KOPT-K1 (cell line): ENCODE data around the gene CYTH1.
A peak's percentile ranks its signal among the peaks of the same experiment; 100 is the strongest.

Experiments
- H3K27ac ChIP-seq: fragments of 200-600 bp; sonication (generic); 2 replicates; pipeline ENCODE4 v1.5.1; 2016; ENCODE audit warnings: antibody characterized with exemption, mild to moderate bottlenecking, low read depth, low read length; ENCODE audit not compliant: poor library complexity, severe bottlenecking
- H3K36me3 ChIP-seq: fragments of 200-600 bp; sonication (generic); 2 replicates; pipeline ENCODE4 v1.5.1; 2017; ENCODE audit warnings: antibody characterized with exemption, mild to moderate bottlenecking, low read length, moderate library complexity; ENCODE audit not compliant: insufficient read depth
- H3K9me3 ChIP-seq: fragments of 200-600 bp; sonication (generic); 2 replicates; pipeline ENCODE4 v1.5.1; 2017; ENCODE audit warnings: antibody characterized with exemption, low read length, mild to moderate bottlenecking; ENCODE audit not compliant: insufficient read depth, poor library complexity, severe bottlenecking

Gene CYTH1

DNA sequence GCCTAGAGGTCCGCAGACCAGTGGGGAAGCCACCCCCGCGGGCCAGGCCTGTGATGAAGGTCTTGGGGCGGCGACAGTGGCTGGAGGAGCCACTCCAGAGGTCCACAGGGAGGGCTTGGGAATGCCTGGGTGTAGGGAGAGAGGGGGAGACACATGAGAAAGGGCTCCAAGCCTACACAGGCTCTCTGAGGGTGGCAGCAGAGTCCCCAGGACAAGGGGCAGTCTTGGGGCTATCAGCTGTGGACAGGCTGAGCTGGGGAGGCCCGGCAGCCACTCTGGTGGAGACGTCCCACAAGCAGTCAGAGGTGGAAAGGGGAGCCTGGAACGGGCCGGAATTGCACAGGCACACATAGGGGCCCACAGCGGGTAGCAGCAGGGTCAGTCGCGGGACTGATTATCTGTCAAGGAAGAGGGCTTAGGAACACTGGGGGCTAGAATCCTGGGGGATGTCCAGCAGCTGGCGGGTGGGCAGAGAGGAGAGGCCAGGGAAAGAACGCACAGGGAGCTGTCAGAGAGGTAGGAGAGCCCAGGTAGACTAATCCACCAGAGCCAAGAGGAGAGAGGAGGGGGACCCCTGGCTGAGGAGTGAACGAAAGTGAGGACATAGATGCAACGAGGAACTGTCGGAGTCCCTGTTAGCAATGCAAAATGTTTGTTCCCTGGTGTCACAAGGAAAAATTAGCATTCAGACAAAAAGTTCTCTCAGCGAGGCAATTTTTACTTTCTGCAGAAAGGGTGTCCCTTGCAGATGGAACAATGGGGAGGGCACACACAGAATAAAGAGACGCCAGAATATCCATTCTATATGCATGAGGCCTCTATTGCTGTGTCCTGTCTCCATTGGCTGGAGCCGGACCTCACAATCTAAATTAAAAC is 111.0 kb downstream of the CYTH1 start:
- Histone ChIP-seq H3K9me3 (no peaks in the 10 kb centered on the region), H3K36me3 (peaks cover 57% of the 10 kb centered on the region), H3K27ac (no peak overlapping the region)

DNA sequence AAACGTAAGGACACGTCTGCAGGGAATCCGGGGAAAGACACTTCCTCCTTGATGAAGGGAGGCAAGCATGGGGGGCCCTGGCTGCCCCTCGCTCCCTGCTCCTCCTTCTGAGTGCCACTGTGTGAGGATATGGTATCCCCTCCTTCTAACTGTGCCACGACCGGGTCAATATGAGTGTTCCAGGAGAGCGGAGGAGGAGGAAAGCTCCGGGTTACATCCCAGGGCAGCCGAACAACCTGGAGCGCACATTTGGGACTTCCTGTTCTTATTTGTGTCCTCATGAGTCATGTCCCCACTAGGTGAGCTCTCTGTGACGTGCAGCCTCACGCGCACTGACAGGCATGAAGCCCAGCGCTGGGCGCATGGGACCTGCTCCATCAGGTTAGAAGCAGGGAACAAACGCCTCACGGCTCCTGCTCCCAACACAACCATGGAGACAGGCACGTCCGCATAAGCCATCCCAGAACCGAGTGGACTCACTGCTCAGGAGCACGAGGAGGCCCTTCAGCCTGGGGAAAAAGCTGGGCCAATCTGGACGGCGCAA is 112.0 kb downstream of the CYTH1 start:
- H3K27ac ChIP-seq = no peak overlapping the region

DNA sequence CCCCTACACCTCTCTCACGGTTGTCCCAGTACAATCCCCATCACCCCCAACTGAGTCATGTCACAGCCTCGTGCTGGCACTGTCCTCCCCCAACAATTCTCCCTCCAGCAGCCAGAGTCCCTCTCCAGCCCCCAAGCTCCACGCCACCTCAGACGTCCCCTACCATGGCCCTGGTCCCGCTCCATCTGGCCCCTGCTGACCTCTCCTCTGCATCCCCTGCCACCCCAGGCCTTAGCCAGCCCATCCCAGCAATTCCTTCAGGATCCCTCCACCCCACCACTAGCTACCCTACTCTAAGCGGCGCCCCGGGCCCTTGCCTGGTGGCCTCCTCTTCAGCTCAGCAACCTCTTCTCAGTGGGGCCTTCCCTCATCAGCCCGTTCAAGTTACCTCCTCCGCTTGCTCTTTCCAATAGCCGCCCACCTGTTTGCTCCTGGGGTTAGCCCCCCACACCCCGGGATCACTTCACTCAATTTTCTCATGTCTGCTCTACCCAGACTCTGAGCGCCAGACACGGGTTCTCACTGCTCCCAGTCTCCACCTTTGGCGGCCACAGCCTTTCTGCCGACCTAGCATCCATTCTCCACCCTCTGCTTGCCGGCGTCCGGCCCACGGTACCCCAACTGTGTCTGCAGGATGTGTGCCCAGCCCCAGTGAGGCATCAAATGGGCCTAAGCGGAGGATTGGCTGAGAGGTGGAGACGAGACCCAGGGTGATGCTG is 112.7 kb downstream of the CYTH1 start:
- H3K36me3 ChIP-seq = peaks cover 40% of the 10 kb centered on the region
- no peak overlapping the region for H3K27ac ChIP-seq
- H3K9me3 ChIP-seq = no peaks in the 10 kb centered on the region

More for the DNA sequence above, 112.0 kb downstream of the CYTH1 start:
- peaks cover 46% of the 10 kb centered on the region for H3K36me3 ChIP-seq
- no peaks in the 10 kb centered on the region for H3K9me3 ChIP-seq

DNA sequence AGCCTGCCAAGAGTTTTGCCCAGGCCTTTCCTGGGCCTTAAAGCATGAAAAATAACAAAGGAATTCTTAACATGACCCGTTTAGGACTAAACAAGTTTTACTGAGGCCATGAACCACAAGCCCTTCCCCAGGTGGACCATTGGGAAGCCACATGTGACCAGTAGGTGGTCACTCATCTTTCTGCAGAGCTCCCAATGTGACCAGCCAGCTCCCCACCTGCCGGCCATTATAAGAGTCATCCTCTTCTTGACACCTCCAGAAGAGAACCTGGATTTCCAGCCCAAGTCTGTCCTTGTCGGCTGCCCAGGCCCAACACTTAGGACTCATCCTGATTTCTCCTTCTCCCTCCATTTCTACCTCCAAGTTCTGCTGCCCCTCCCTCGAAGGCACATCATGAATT is 113.2 kb downstream of the CYTH1 start:
- peaks cover 34% of the 10 kb centered on the region for H3K36me3 ChIP-seq
- H3K27ac ChIP-seq = no peak overlapping the region
- no peaks in the 10 kb centered on the region for H3K9me3 ChIP-seq

DNA sequence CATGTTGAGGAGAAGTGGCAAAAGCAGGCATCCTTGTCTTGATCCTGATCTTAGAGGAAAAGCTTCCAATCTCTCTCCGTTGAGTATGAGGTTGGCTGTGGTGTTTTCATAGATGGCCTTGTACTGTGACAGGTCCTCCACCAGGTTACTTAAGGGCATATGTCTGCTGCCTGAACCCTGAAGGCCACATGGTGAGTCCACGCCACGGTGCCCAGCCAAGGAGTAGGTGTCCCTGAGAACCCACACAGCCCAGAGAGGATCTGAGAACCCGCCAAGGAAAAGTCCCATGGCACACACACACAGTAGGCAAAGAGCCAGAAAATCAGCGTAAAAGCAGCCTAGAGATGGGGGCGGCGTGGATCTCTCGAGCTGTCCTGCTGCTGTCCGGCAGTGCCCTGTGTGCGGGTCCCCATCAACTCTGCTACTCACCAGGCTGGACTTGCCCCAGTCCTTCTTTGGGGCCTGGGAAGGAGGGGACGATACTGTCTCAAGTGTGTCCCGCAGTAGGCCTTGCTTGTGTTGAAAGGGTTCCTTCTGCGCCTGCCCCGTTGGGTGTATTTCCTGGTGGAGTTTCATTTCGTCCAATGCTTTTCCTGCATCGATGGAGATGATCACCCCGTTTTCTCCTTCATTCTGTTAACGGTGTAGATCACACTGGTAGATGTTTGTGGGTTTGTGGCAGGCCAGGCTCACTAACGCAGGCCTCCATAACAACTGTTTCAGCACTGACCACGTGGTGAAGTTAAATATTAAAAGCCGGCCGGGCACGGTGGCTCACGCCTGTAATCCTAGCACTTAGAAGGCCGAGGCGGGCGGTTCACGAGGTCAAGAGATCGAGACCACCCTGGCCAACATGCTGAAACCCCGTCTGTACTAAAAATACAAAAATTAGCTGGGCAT is 114.1 kb downstream of the CYTH1 start:
- Histone ChIP-seq H3K36me3 (peaks cover 26% of the 10 kb centered on the region), H3K27ac (peak overlapping the region; percentile 72), H3K9me3 (no peaks in the 10 kb centered on the region)

DNA sequence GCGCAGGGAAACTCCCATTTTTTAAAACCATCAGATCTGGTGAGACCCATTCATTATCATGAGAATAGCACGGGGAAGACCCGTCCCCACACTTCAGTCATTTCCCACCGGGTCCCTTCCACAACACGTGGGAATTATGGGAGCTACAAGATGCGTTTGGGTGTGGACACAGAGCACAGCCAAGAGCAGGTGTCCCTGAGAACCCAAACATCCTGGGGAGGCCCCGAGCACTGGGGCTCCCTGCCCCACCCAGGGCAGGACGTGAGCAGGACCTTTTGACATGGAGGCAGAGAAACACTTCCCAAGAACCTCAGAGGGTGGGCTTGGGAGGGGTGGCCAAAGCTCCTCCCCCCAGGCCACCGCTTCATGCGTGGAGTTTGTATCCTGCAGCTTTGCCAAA is 115.0 kb downstream of the CYTH1 start:
- H3K27ac ChIP-seq = peak overlapping the region; percentile 72
- peaks cover 17% of the 10 kb centered on the region; the same call in 1 of the 2 replicates for H3K36me3 ChIP-seq
- no peaks in the 10 kb centered on the region for H3K9me3 ChIP-seq

DNA sequence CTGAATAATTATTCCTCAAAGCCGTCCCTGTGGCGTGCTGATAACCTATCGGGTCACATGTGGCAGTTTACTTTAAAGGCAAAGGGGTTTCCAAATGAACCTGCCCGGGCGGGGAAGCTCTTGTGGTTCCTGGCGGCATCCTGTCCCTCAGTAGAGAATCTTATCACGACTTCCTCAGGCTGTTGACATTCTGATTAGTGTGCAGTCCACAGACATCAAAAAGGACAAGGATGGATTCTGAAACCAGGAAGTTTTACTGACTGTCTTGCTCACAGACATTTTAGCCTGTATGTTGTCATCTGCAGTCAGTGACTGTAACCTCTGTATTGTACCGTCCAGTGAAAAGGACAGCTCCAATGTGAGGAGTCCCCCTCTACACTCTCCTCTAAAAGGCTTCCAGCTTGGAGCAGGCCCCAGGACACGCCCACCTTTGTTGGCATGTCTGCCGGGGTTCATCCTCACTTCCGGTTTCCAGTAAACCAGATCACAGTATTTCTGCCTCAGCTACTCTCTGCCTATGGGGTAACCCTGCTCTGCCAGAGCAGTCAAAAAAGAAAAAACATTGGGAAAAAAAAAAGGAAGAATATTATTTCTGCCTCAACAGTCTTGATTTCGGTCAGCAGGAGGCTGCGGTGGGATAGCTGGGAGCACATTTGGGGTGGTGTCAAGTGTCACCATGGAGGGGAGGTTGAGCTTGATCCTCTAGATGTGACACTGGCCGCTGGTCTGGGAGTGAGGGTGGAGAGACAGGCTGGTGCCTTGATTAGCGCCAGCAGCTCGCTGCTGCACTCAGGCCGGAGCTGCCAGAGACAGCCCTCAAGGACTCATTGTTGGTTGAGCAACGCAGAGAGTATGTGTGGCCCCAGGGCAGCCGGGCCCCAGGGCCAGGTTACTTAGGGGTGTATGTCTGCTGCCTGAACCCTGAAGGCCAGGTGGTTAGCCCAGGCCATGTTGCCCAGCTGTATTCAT is 115.8 kb downstream of the CYTH1 start:
- no peaks in the 10 kb centered on the region for H3K9me3 ChIP-seq
- peak overlapping the region; percentile 72 for H3K27ac ChIP-seq

DNA sequence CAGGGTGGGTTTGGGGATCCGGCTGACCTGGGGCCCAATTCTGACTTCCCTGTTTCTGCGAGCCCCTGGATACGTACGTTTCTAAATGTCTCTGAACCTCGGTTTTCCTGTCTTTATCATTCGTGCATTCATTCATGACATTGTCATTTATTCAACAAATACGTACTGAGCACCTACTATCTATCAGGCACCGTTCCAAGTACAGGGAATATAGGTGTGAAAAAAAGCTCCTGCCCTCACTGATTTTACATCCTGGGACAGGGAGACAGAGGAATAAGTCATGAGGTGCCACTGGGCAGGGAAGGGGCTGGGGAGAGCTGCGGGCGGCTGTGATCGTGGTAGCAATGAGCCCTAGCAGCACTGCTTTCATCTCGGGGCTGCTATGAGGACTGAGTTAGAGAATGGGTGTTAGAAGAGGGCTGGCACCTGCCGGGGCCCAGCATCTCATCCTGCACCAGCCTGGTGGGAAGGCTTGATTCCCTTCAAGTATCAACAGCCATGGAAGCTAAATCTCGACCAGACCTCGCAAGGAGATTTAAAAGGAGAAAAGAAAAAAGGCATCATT is 116.6 kb downstream of the CYTH1 start:
- H3K27ac ChIP-seq = peak overlapping the region; percentile 72
- H3K36me3 ChIP-seq = peaks cover 11% of the 10 kb centered on the region; the same call in 1 of the 2 replicates
- H3K9me3 ChIP-seq = no peaks in the 10 kb centered on the region

More for the DNA sequence above, 115.8 kb downstream of the CYTH1 start:
- peaks cover 14% of the 10 kb centered on the region; the same call in 1 of the 2 replicates for H3K36me3 ChIP-seq

DNA sequence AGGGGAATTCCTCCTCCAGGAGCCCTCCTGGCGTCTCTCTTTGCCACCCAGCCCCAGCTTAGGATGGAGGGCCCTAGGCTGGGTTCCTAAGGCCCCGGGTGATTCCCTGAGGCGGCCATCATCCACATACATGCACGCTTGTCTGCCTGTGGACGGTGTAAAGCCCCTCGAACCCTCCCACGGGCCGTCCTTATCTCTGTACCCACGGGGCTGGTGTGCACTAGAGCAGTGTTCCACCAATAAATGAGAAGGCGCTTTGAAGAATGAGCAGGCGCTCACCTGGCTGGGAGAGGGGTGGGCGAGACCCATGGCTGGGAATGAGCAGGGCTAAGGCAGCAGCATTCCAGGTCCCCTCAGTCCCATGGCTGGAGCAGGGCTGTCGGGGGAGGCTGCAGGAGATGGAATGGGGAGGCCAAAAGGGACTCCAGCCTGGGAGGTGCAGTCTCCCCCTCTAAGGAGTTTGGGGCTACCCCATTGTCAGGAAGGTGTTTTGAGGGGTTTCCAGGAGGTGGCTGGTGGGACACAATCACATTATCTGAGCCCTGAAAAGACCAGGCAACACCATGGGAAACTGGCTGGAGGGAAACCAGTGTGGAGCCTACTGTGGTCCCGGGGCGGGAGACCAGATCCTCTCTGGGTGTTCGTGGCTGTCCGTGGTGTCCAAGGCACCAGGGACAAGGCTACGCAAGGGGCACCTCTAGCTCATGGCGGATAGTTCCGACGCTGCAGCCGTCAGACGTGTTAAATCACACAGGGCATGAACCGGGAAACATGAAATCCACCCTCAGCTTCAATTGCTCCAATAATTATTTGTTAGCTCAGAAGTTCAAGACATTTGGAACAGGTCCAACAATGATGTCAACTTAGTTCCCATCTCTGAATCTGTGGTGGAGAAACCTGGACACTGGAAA is 117.3 kb downstream of the CYTH1 start:
- H3K9me3 ChIP-seq = no peaks in the 10 kb centered on the region
- peaks cover 8% of the 10 kb centered on the region; the same call in 1 of the 2 replicates for H3K36me3 ChIP-seq
- H3K27ac ChIP-seq = peak overlapping the region; percentile 72

DNA sequence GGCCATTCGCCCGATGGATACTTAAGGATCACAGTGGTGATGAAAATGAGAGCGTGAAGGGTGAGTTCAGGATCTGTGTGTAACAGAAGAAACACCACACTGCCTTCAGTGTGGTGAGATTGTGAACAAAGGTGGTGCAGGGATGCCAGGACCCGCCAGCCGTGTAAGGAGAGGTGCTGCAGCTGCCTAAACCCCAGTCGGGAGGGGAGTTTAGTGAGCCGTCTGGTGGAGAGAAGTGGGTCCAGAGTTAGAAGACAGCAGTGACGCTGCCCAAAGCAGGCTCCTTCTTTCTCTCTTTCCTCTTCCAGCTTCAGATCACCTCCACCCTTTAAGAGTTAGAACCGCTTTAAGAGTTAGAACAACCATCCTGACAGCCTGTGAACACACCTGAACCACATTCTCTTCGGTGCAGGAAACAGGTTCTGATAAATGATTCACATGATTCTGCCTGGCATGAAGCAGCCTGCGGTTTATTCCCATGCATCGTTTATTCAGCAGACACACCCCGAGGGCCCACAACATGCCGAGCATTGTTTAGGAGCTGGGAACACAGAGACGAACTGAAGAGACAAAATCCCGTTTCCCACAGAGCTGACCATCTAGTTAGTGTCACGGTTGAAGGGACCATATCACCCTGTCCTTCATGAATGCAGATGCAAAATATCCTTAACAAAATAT is 120.8 kb downstream of the CYTH1 start:
- no peaks in the 10 kb centered on the region for H3K36me3 ChIP-seq
- H3K27ac ChIP-seq = no peak overlapping the region
- H3K9me3 ChIP-seq = no peaks in the 10 kb centered on the region

DNA sequence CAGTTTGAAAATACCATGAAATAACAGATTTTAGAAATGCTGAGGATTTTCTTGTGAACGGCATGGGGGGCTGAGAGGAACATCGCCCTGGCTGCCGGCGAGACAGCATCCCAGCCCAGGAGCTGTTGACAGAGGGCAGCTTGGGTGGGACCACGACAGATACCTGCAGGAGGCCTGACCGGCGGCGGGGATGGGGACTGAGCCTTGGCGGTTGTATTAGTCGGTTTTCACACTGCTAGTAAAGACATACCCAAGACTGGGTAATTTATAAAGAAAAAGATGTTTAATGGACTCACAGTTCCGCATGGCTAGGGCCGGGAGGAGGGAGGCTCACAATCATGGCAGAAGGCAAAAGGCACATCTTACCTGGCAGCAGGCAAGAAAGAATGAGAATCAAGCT is 122.5 kb downstream of the CYTH1 start:
- H3K27ac ChIP-seq = no peak overlapping the region

DNA sequence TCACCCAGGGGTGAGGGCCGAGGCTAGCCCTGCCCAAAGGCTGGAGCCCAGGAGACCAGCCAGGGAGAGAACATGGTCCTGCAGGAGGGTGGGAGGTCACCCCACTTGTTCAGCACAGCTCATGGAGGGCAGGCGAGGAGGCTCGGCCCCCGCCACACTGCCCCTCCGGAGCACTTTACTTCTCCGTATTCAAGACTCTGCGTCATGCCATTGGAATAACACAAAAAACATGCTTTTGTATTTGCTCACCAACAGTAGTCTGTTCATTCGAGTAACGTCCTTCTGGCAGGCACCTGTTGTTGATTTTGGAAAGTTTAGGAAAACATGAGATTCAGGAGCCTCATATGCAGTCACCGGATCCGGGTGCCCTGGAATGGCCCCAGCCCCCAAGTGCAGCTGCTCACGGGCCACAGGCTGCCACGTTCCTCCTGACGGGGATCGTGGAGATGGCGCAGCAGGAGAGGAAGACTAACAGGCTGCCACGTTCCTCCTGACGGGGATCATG is 123.7 kb downstream of the CYTH1 start:
- Histone ChIP-seq H3K27ac (no peak overlapping the region), H3K36me3 (no peaks in the 10 kb centered on the region), H3K9me3 (no peaks in the 10 kb centered on the region)

More for the DNA sequence above, 122.5 kb downstream of the CYTH1 start:
- Histone ChIP-seq H3K36me3 (no peaks in the 10 kb centered on the region), H3K9me3 (no peaks in the 10 kb centered on the region)
